Vein endothelial cell (primary cell): Measurements from ENCODE around the gene ZC3H11A. TPM values are rescaled to one million over a fixed set of nuclear protein-coding genes. Genes with fewer than 3 reads are reported as not detected.
A peak's percentile ranks its signal among the peaks of the same experiment; 100 is the strongest.

ENCODE experiments used
- small RNA-seq: library from RNA; depleted of rRNA; stranded (forward); fragments of <200 nt; gene quantifications from one replicate; pipeline ENCODE3, GENCODE V24; 2012
- total RNA-seq: library from RNA; depleted of rRNA; stranded (reverse); fragments of >200 nt; gene quantifications from 2 replicates; pipeline ENCODE4 v1.2.3, GENCODE V29; 2012

Gene ZC3H11A
- 116 and 127 TPM in 2 replicates for total RNA-seq

GRCh38 chr1:203795441-203796235 lies at the start of gene ZC3H11A, which contains the start of gene ZBED6:
ZC3H11A (plus strand) TSS chr1:203795623; CDS start chr1:203817071, 21,448 bp downstream.
ZBED6 (plus strand) TSS chr1:203795623; CDS start chr1:203797523, 1,900 bp downstream.

GRCh38 chr1:203765029-203765837 lies 30.2 kb upstream of the ZC3H11A start, which contains the start of gene LAX1:
LAX1 (plus strand) TSS chr1:203765183; CDS start chr1:203765566, 383 bp downstream.

Small RNA genes within 50 kb of the gene (small RNA-seq; reads per million reads assigned to genes)
- 1.3 reads per million, percentile 67 among the genes with 10 or more reads in this experiment for gene ZC3H11A

Other genes with a start within 250 kb of the ZC3H11A start
- gene ATP2B4, start 168.8 kb upstream of the ZC3H11A start, total RNA-seq: 184 and 225 TPM in 2 replicates
- gene LAX1, start 30.4 kb upstream of the ZC3H11A start, total RNA-seq: under 0.01 and 0.10 TPM in 2 replicates
- gene ZBED6, start within 50 bp of the ZC3H11A start, total RNA-seq: 39.0 and 43.1 TPM in 2 replicates
- gene SNRPE, start 66.0 kb downstream of the ZC3H11A start, total RNA-seq: 63.9 and 65.3 TPM in 2 replicates